ENCODE measurements around the gene IL1RAPL1.
"Not testable (repeated sequence)": the region's sequence is repeated elsewhere in the genome, so short reads cannot be mapped to it uniquely, and the experiment has no call there.

Gene IL1RAPL1

DNA sequence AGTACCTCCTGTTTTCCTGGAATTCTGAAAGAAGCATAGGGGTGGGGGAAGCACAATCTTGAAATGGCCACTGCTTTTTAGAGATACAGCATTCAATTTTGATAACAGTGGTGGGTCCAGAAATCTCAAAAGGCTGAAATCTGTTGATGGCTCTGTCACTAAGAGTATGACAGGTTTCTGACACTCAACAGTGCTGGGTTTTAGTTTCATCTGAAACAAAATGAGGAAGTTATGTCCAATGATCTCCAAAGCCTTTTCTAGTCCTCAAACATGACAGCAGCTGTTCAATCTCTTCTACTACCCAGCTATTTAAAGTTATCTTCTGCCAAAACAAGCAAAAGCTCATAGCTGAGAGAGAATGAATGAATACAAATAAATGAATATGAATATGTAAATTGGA lies 110.5 kb downstream of the IL1RAPL1 start:
- Histone ChIP-seq H3K9me3 (replicated peaks; ENCODE audit: low read length) (peaks cover 5% of the 10 kb centered on the region), H3K4me1 (ENCODE audit: control insufficient read depth, insufficient read depth, low read length) (no peaks in the 10 kb centered on the region), H3K4me3 (ENCODE audit: low read length) (no peak overlapping the region), H3K9ac (ENCODE audit: low read depth, low read length) (no peak overlapping the region), H3K4me2 (ENCODE audit: low read length) (no peak overlapping the region), H3K36me3 (ENCODE audit: insufficient read depth, low read length) (no peaks in the 10 kb centered on the region), H3K27me3 (ENCODE audit: control insufficient read depth, insufficient read depth, low read length) (no peaks in the 10 kb centered on the region)

DNA sequence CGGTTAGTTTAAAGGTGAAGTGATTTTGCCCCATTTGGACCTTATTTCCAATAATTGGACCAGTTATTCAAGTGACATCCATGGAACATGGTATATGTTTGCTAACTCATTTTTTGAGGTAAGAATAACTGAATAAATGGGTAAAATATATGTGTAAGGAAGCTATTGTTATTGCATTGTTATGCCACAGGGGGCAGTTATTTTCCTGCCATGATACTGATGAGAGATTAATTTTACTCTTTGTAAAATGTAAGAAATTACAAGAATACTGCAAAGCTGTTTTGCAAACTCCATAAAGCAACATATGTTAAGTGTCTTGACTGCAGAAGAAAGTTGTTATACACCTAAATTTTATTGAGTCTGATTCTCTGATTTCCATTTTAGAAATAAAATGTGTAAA lies 114.0 kb downstream of the IL1RAPL1 start:
- no peaks in the 10 kb centered on the region for H3K27me3 ChIP-seq (ENCODE audit: control insufficient read depth, insufficient read depth, low read length)
- H3K4me1 ChIP-seq (ENCODE audit: control insufficient read depth, insufficient read depth, low read length) = no peaks in the 10 kb centered on the region
- H3K9ac ChIP-seq (ENCODE audit: low read depth, low read length) = no peak overlapping the region
- H3K36me3 ChIP-seq (ENCODE audit: insufficient read depth, low read length) = no peaks in the 10 kb centered on the region
- no peak overlapping the region for H3K4me2 ChIP-seq (ENCODE audit: low read length)
- H3K4me3 ChIP-seq (ENCODE audit: low read length) = no peak overlapping the region
- H3K9me3 ChIP-seq (replicated peaks; ENCODE audit: low read length) = peaks cover 5% of the 10 kb centered on the region

DNA sequence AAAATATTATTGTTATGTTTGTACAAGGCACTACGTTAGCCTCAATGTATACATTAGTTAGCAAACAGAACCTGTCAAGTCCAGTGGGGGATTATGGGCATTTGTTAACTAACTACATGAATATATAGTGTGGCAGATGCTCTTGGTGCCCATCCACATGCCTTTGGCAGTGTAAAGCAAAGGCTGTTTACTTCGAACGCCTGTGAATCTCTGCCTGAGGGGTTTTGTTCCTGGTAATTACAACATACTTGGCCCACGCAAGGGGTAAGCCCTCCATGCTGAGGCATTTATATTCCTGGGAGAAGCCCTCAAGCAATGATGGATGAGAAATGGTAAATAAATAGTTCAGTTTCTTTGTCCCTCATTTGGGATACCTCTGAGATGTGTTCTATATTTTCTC lies 119.7 kb downstream of the IL1RAPL1 start:
- Histone ChIP-seq H3K27me3 (ENCODE audit: control insufficient read depth, insufficient read depth, low read length) (no peaks in the 10 kb centered on the region), H3K4me1 (ENCODE audit: control insufficient read depth, insufficient read depth, low read length) (no peaks in the 10 kb centered on the region), H3K9me3 (replicated peaks; ENCODE audit: low read length) (peaks cover 2% of the 10 kb centered on the region), H3K36me3 (ENCODE audit: insufficient read depth, low read length) (no peaks in the 10 kb centered on the region), H3K4me3 (ENCODE audit: low read length) (no peak overlapping the region), H3K9ac (ENCODE audit: low read depth, low read length) (no peak overlapping the region), H3K4me2 (ENCODE audit: low read length) (no peak overlapping the region)

DNA sequence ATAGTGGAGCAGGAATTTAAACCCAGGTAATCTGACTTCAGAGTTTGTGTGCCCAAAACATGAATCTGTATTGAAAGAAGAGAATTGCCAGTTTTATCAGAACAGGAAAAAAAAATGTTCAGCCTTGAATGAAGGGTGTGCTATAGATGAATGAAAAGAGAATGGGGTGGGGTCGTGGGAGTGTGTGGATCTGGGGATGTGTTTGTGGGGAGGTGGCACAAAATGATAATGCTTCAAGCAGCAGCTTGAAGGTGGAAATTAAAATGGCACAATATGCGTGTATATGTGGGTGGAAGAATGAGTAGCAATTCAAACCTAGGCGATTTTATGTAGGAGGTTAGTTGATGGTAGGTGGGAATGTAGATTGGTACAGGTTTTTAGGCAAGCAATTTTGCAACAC lies 122.2 kb downstream of the IL1RAPL1 start:
- no peaks in the 10 kb centered on the region for H3K36me3 ChIP-seq (ENCODE audit: insufficient read depth, low read length)
- no peak overlapping the region for H3K9ac ChIP-seq (ENCODE audit: low read depth, low read length)
- no peak overlapping the region for H3K4me3 ChIP-seq (ENCODE audit: low read length)

DNA sequence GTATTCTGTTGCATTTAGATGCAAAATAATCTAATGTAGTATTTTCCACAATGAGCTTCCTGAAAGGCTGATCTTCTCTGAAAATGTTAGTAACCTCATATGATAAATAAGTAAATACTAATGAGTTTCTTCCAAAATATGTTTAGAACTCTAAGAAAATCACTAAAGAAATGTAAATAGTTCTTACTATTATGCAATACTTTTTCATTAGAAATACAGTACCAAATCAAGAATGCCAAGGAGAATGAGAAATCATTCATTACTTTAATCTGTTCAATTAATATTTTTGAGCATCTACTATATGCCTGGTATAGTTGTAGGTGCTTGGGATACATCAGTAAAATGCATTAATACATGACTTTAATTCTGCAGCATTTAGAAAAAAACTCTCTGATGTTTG lies 130.6 kb downstream of the IL1RAPL1 start:
- no peak overlapping the region for H3K4me2 ChIP-seq (ENCODE audit: low read length)
- H3K4me3 ChIP-seq (ENCODE audit: low read length) = no peak overlapping the region
- H3K9ac ChIP-seq (ENCODE audit: low read depth, low read length) = no peak overlapping the region
- H3K4me1 ChIP-seq (ENCODE audit: control insufficient read depth, insufficient read depth, low read length) = no peaks in the 10 kb centered on the region
- H3K9me3 ChIP-seq (replicated peaks; ENCODE audit: low read length) = no peaks in the 10 kb centered on the region
- H3K27me3 ChIP-seq (ENCODE audit: control insufficient read depth, insufficient read depth, low read length) = no peaks in the 10 kb centered on the region
- H3K36me3 ChIP-seq (ENCODE audit: insufficient read depth, low read length) = no peaks in the 10 kb centered on the region

More for the DNA sequence above, 122.2 kb downstream of the IL1RAPL1 start:
- Histone ChIP-seq H3K27me3 (ENCODE audit: control insufficient read depth, insufficient read depth, low read length) (no peaks in the 10 kb centered on the region), H3K4me1 (ENCODE audit: control insufficient read depth, insufficient read depth, low read length) (no peaks in the 10 kb centered on the region), H3K9me3 (replicated peaks; ENCODE audit: low read length) (peaks cover 2% of the 10 kb centered on the region), H3K4me2 (ENCODE audit: low read length) (no peak overlapping the region)

DNA sequence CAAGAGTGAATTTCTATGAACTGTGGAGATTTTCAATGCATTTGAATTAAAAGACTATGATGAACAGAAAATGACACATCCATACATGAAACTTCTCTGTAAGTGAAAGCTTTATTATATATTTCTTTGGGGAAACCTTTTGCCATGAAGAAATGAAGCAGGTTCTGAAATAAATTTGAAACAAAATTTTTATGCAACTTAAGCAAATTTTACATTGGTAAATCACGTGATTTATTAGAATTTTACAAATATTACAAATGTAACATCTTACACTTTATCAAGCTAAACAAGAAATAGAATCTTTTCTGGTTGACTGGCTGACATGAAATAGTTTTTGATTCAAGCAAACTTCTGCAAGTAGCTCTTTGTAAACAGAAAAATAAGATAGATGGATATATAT lies 131.2 kb downstream of the IL1RAPL1 start:
- Histone ChIP-seq H3K9me3 (replicated peaks; ENCODE audit: low read length) (no peaks in the 10 kb centered on the region), H3K9ac (ENCODE audit: low read depth, low read length) (no peak overlapping the region), H3K4me3 (ENCODE audit: low read length) (no peak overlapping the region), H3K4me2 (ENCODE audit: low read length) (no peak overlapping the region), H3K27me3 (ENCODE audit: control insufficient read depth, insufficient read depth, low read length) (no peaks in the 10 kb centered on the region), H3K4me1 (ENCODE audit: control insufficient read depth, insufficient read depth, low read length) (no peaks in the 10 kb centered on the region), H3K36me3 (ENCODE audit: insufficient read depth, low read length) (no peaks in the 10 kb centered on the region)

DNA sequence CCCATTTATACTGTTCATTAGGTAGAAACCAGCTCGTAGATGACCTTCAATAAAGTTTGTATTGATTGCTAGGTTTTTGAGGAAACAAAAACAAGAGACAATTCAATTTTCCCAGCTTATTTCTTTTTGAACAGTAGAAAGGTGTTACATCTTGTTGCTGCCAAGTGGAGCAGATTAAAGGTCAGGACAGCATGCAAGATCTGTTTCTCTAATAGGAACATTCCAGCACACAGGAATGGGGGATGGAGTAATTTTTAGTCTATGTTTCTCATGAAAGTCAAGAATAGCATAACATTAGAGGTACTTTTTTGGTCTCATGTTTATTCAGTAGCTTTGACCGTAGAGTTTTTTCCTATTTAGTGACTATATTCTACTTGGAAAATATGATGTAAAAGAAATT lies 132.4 kb downstream of the IL1RAPL1 start:
- Histone ChIP-seq H3K9ac (ENCODE audit: low read depth, low read length) (no peak overlapping the region), H3K27me3 (ENCODE audit: control insufficient read depth, insufficient read depth, low read length) (no peaks in the 10 kb centered on the region), H3K36me3 (ENCODE audit: insufficient read depth, low read length) (no peaks in the 10 kb centered on the region), H3K4me1 (ENCODE audit: control insufficient read depth, insufficient read depth, low read length) (no peaks in the 10 kb centered on the region), H3K9me3 (replicated peaks; ENCODE audit: low read length) (no peaks in the 10 kb centered on the region), H3K4me2 (ENCODE audit: low read length) (no peak overlapping the region), H3K4me3 (ENCODE audit: low read length) (no peak overlapping the region)

DNA sequence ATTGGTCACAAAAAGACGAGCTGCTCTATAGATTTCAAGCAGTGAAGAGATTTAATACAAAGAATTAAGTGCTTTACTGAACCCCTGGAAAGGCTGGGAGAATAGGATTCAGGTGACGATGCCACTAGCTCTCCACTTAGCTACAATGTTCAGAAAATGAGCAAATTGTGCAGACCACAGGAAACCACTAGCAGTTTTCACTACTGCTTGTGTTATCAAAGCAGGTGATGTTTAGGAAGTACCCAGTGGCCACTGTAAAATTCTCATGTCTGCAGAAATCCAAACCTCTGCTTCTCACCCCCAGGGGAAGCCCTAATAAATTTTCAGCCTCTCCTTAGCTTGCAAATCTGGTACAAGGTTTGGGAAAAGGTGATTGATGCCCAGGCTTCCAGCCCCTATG lies 165.1 kb downstream of the IL1RAPL1 start:
- no peak overlapping the region for H3K4me3 ChIP-seq (ENCODE audit: low read length)
- H3K9ac ChIP-seq (ENCODE audit: low read depth, low read length) = no peak overlapping the region
- no peaks in the 10 kb centered on the region for H3K4me1 ChIP-seq (ENCODE audit: control insufficient read depth, insufficient read depth, low read length)
- no peaks in the 10 kb centered on the region for H3K36me3 ChIP-seq (ENCODE audit: insufficient read depth, low read length)
- H3K9me3 ChIP-seq (replicated peaks; ENCODE audit: low read length) = no peaks in the 10 kb centered on the region
- no peaks in the 10 kb centered on the region for H3K27me3 ChIP-seq (ENCODE audit: control insufficient read depth, insufficient read depth, low read length)
- H3K4me2 ChIP-seq (ENCODE audit: low read length) = no peak overlapping the region

DNA sequence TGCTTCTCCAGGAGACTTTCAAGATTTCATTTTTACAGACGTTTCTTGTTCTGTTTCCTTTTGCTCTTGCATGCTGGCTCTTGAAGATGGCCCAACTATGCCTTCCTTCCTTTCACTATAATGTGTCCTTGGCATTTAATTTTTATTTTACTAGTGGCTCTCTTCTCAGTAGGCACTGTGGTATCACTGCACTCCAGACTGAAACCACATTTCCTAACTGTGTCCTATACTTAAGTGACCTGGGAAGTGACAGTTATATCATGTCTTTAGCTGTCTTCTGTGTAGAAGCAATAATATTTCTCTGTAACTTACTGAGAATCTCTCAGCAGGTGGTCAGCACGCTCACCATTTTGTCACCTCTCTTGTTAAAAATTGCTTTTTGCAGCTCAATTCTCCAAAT lies 168.9 kb downstream of the IL1RAPL1 start:
- no peaks in the 10 kb centered on the region for H3K9me3 ChIP-seq (replicated peaks; ENCODE audit: low read length)
- no peak overlapping the region for H3K4me2 ChIP-seq (ENCODE audit: low read length)
- no peaks in the 10 kb centered on the region for H3K4me1 ChIP-seq (ENCODE audit: control insufficient read depth, insufficient read depth, low read length)
- H3K4me3 ChIP-seq (ENCODE audit: low read length) = no peak overlapping the region
- no peak overlapping the region for H3K9ac ChIP-seq (ENCODE audit: low read depth, low read length)
- no peaks in the 10 kb centered on the region for H3K27me3 ChIP-seq (ENCODE audit: control insufficient read depth, insufficient read depth, low read length)
- no peaks in the 10 kb centered on the region for H3K36me3 ChIP-seq (ENCODE audit: insufficient read depth, low read length)

DNA sequence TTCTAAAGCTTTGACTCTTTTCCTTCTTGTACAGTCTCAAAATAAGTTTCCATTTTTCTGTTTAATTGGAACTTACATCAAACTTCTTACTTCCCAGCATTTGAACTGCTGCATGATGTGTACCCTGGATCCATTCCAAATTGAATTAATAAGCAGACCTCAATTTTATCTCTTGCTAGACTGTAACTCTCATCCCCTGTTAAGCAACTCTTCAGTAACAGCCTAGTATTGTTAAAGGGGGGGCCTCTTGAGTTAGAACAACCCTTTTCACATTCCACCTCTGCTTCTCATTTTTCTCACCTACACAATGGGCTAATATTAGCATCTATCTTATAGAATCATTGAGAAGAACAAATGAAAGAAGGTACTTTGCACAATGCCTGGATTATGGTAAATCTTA lies 169.4 kb downstream of the IL1RAPL1 start:
- H3K27me3 ChIP-seq (ENCODE audit: control insufficient read depth, insufficient read depth, low read length) = no peaks in the 10 kb centered on the region
- no peak overlapping the region for H3K9ac ChIP-seq (ENCODE audit: low read depth, low read length)
- no peaks in the 10 kb centered on the region for H3K9me3 ChIP-seq (replicated peaks; ENCODE audit: low read length)
- H3K36me3 ChIP-seq (ENCODE audit: insufficient read depth, low read length) = no peaks in the 10 kb centered on the region
- no peaks in the 10 kb centered on the region for H3K4me1 ChIP-seq (ENCODE audit: control insufficient read depth, insufficient read depth, low read length)
- H3K4me2 ChIP-seq (ENCODE audit: low read length) = no peak overlapping the region
- no peak overlapping the region for H3K4me3 ChIP-seq (ENCODE audit: low read length)

DNA sequence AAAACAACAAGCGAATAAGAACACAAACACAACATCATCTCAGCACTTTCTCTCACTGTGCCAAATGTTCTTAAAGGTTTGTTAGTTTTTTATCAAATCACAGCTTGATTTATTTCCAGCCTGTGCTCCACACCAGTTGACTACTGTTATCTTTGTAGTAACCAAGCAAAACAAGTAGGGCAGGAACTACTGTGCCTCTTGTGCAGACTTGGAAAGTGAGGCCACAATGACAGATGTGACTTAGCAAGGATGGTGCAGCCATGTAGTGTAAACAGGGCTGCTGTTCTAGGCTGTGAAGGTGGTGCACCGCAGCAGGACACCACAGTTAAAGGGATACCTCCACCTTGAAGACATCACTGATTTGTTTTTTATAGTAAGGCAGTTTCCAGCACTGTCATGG lies 170.0 kb downstream of the IL1RAPL1 start:
- H3K9ac ChIP-seq (ENCODE audit: low read depth, low read length) = no peak overlapping the region
- no peaks in the 10 kb centered on the region for H3K36me3 ChIP-seq (ENCODE audit: insufficient read depth, low read length)
- H3K9me3 ChIP-seq (replicated peaks; ENCODE audit: low read length) = peaks cover 1% of the 10 kb centered on the region
- no peak overlapping the region for H3K4me2 ChIP-seq (ENCODE audit: low read length)
- no peaks in the 10 kb centered on the region for H3K27me3 ChIP-seq (ENCODE audit: control insufficient read depth, insufficient read depth, low read length)
- no peaks in the 10 kb centered on the region for H3K4me1 ChIP-seq (ENCODE audit: control insufficient read depth, insufficient read depth, low read length)
- no peak overlapping the region for H3K4me3 ChIP-seq (ENCODE audit: low read length)

DNA sequence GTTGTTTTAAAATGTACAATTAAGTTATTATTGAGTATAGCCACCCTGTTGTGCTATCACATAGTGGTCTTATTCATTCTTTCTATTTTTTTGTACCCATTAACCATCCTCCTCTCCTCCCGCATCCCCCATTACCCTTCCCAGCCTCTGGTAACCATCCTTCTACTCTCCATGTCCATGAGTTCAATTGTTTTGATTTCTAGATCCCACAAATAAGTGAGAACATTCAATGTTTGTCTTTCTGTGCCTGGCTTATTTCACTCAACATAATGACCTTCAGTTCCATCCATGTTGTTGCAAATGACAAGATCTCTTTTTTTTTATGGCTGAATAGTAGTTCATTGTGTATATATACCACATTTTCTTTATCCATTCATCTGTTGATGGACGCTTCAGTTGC lies 179.3 kb downstream of the IL1RAPL1 start:
- not testable (repeated sequence) for H3K27me3 ChIP-seq (ENCODE audit: control insufficient read depth, insufficient read depth, low read length); H3K4me3 ChIP-seq (ENCODE audit: low read length); H3K9me3 ChIP-seq (replicated peaks; ENCODE audit: low read length); H3K4me2 ChIP-seq (ENCODE audit: low read length); H3K36me3 ChIP-seq (ENCODE audit: insufficient read depth, low read length); H3K4me1 ChIP-seq (ENCODE audit: control insufficient read depth, insufficient read depth, low read length); H3K9ac ChIP-seq (ENCODE audit: low read depth, low read length)
